PFSK-1 (cell line): ENCODE measurements around the gene VNN1.

Experiments
- FOXP2 ChIP-seq: optimal IDR thresholded peaks from 2 replicates; pipeline ENCODE3; 2011; ENCODE audit warnings: borderline replicate concordance, control low read depth, inconsistent platforms; ENCODE audit not compliant: insufficient read depth; ENCODE audit errors: extremely low read length, extremely low read depth
- POLR2AphosphoS5 ChIP-seq: IDR thresholded peaks from 2 replicates; pipeline ENCODE4 v1.6.1; 2012; ENCODE audit warnings: low read depth, mild to moderate bottlenecking, control low read depth, low read length, moderate library complexity
- REST ChIP-seq, 2 experiments: IDR thresholded peaks; 2 replicates each; pipeline versions ENCODE4 v1.6.1 to v1.8.0; 2011 to 2012; ENCODE audit warnings: low read depth in 2 of 2, low read length in 2 of 2, control low read depth in 1 of 2, inconsistent platforms in 1 of 2, mild to moderate bottlenecking in 1 of 2, moderate library complexity in 1 of 2; ENCODE audit not compliant: insufficient read depth in 1 of 2
- SIN3A ChIP-seq: IDR thresholded peaks from 2 replicates; pipeline ENCODE4 v1.6.1; 2012; ENCODE audit warnings: mild to moderate bottlenecking, low read length, moderate library complexity, borderline replicate concordance; ENCODE audit not compliant: insufficient read depth
- TAF1 ChIP-seq: IDR thresholded peaks from 2 replicates; pipeline ENCODE4 v1.6.1; 2012; ENCODE audit warnings: low read length, control low read depth, borderline replicate concordance; ENCODE audit not compliant: insufficient read depth

VNN1 gene

GRCh38 chr6:132751828-132752227, 38.0 kb upstream of the VNN1 start:
- no peak for TF ChIP-seq FOXP2
- no peak for TF ChIP-seq REST (IDR thresholded peaks at IDR 0.05; ENCODE audit: insufficient read depth in 1 of 2, low read depth in 2 of 2, low read length in 2 of 2)
- TF ChIP-seq POLR2AphosphoS5: no peak
- TF ChIP-seq SIN3A: no peak
- no peak for TF ChIP-seq TAF1

GRCh38 chr6:132751306-132751705, 37.5 kb upstream of the VNN1 start:
- TF ChIP-seq FOXP2 (no peak), TAF1 (no peak), REST (IDR thresholded peaks at IDR 0.05; ENCODE audit: insufficient read depth in 1 of 2, low read depth in 2 of 2, low read length in 2 of 2) (no peak), SIN3A (no peak), POLR2AphosphoS5 (no peak)

- TF ChIP-seq REST (IDR thresholded peaks at IDR 0.05; ENCODE audit: insufficient read depth in 1 of 2, low read depth in 2 of 2, low read length in 2 of 2) (no peak), POLR2AphosphoS5 (no peak), TAF1 (no peak), FOXP2 (no peak), SIN3A (no peak)
Observed at GRCh38 chr6:132750455-132751248, 36.8 kb upstream of the VNN1 start.

- TF ChIP-seq FOXP2 (no peak), REST (IDR thresholded peaks at IDR 0.05; ENCODE audit: insufficient read depth in 1 of 2, low read depth in 2 of 2, low read length in 2 of 2) (no peak), POLR2AphosphoS5 (no peak), TAF1 (no peak), SIN3A (no peak)
Observed at GRCh38 chr6:132749111-132749510, 35.3 kb upstream of the VNN1 start.

GRCh38 chr6:132748446-132748845, 34.6 kb upstream of the VNN1 start:
- TF ChIP-seq FOXP2 (no peak), REST (IDR thresholded peaks at IDR 0.05; ENCODE audit: insufficient read depth in 1 of 2, low read depth in 2 of 2, low read length in 2 of 2) (no peak), POLR2AphosphoS5 (no peak), TAF1 (no peak), SIN3A (no peak)
